CD14-positive monocyte (primary cell): Measurements from ENCODE around the gene TUT1. TPM values are rescaled to one million over a fixed set of nuclear protein-coding genes. Genes with fewer than 3 reads are reported as not detected.

Source experiments
- DNase-seq, 3 donors: peaks; one replicate each; pipeline ENCODE4 v3.0.0-alpha.2; 2011 to 2022
- H2AFZ ChIP-seq: 2 replicates; pipeline ENCODE4 v1.6.0; 2012; ENCODE audit warnings: mild to moderate bottlenecking, low read depth, low read length, inconsistent platforms; ENCODE audit not compliant: insufficient read depth, poor library complexity, severe bottlenecking
- H3K27ac ChIP-seq, 2 donors: 1 replicate in 1 of 2; 2 replicates in 1 of 2; pipeline ENCODE4 v1.5.1; 2012 to 2013; ENCODE audit warnings: low read length in 2 of 2, control low read depth in 1 of 2, inconsistent platforms in 1 of 2, low read depth in 1 of 2, mild to moderate bottlenecking in 1 of 2
- H3K27me3 ChIP-seq, 2 donors: one replicate each; pipeline versions ENCODE4 v1.6.0 to v1.6.1; 2011 to 2013; ENCODE audit warnings: low read length in 2 of 2; ENCODE audit not compliant: control insufficient read depth in 2 of 2, insufficient read depth in 2 of 2
- H3K36me3 ChIP-seq, 2 donors: replicated peaks in 1 of 2; 1 replicate in 1 of 2; 2 replicates in 1 of 2; pipeline versions ENCODE4 v1.5.1 to v1.6.1; 2012 to 2013; ENCODE audit warnings: low read length in 2 of 2, control low read depth in 1 of 2, inconsistent platforms in 1 of 2, mild to moderate bottlenecking in 1 of 2; ENCODE audit not compliant: insufficient read depth in 2 of 2, control insufficient read depth in 1 of 2
- H3K4me1 ChIP-seq, 2 donors: 1 replicate in 1 of 2; 2 replicates in 1 of 2; pipeline versions ENCODE4 v1.5.1 to v1.6.1; 2012 to 2013; ENCODE audit warnings: low read length in 2 of 2, control low read depth in 1 of 2, inconsistent platforms in 1 of 2, mild to moderate bottlenecking in 1 of 2, moderate library complexity in 1 of 2; ENCODE audit not compliant: insufficient read depth in 2 of 2, control insufficient read depth in 1 of 2
- H3K4me2 ChIP-seq: replicated peaks from 2 replicates; pipeline ENCODE3; 2012; ENCODE audit warnings: low read length, moderate library complexity, mild to moderate bottlenecking; ENCODE audit not compliant: poor library complexity, severe bottlenecking; ENCODE audit errors: extremely low read depth
- H3K4me3 ChIP-seq, 3 experiments: fragments of 200-600 bp in 1 of 3; sonication (generic) in 1 of 3; replicated peaks in 1 of 3; 1 replicate in 2 of 3; 2 replicates in 1 of 3; pipeline ENCODE4 v1.5.1; 2011 to 2013; ENCODE audit warnings: low read length in 3 of 3, mild to moderate bottlenecking in 3 of 3, control low read depth in 2 of 3, low read depth in 2 of 3, inconsistent platforms in 1 of 3, moderate library complexity in 1 of 3
- H3K79me2 ChIP-seq: 2 replicates; pipeline ENCODE4 v1.6.0; 2012; ENCODE audit warnings: mild to moderate bottlenecking, control low read depth, inconsistent platforms, low read length, moderate library complexity; ENCODE audit not compliant: insufficient read depth
- H3K9ac ChIP-seq: 2 replicates; pipeline ENCODE4 v1.6.0; 2017; ENCODE audit warnings: low read length, mild to moderate bottlenecking; ENCODE audit not compliant: insufficient read depth, poor library complexity, severe bottlenecking
- H3K9me3 ChIP-seq, 2 donors: replicated peaks in 1 of 2; 1 replicate in 1 of 2; 2 replicates in 1 of 2; pipeline versions ENCODE4 v1.5.1 to v1.6.1; 2012 to 2013; ENCODE audit warnings: low read length in 2 of 2, control low read depth in 1 of 2; ENCODE audit not compliant: control insufficient read depth in 1 of 2, insufficient read depth in 1 of 2
- H4K20me1 ChIP-seq: 2 replicates; pipeline ENCODE4 v1.6.0; 2012; ENCODE audit warnings: mild to moderate bottlenecking, low read length, control low read depth, moderate library complexity; ENCODE audit not compliant: insufficient read depth
- H3K27ac Mint-ChIP-seq, 7 donors: one replicate each; pipeline ENCODE4 v1.8.0; 2020; ENCODE audit warnings: mild to moderate bottlenecking in 7 of 7, mixed read lengths in 7 of 7, moderate library complexity in 6 of 7, inconsistent platforms in 2 of 7
- H3K27me3 Mint-ChIP-seq, 3 donors: one replicate each; pipeline ENCODE4 v1.8.0; 2021 to 2022; ENCODE audit warnings: low read depth in 3 of 3, mild to moderate bottlenecking in 3 of 3, mixed read lengths in 3 of 3, moderate library complexity in 3 of 3, inconsistent platforms in 1 of 3
- H3K36me3 Mint-ChIP-seq, 2 donors: one replicate each; pipeline ENCODE4 v1.8.0; 2020; ENCODE audit warnings: mixed read lengths in 2 of 2, inconsistent platforms in 1 of 2, mild to moderate bottlenecking in 1 of 2
- H3K4me1 Mint-ChIP-seq: one replicate; pipeline ENCODE4 v1.8.0; 2020; ENCODE audit warnings: mild to moderate bottlenecking, mixed read lengths
- H3K4me3 Mint-ChIP-seq, 2 donors: one replicate each; pipeline ENCODE4 v1.8.0; 2020; ENCODE audit warnings: mild to moderate bottlenecking in 2 of 2, mixed read lengths in 2 of 2, moderate library complexity in 1 of 2
- H3K9me3 Mint-ChIP-seq, 7 donors: one replicate each; pipeline ENCODE4 v1.8.0; 2020 to 2022; ENCODE audit warnings: mixed read lengths in 7 of 7, mild to moderate bottlenecking in 6 of 7, moderate library complexity in 6 of 7, inconsistent platforms in 2 of 7
- WGBS: methylation state at CpG from one replicate; pipeline ENCODE4 v1.1.5; 2013; ENCODE audit warnings: missing lambda C conversion rate; ENCODE audit not compliant: insufficient coverage; 5-methylcytosine and 5-hydroxymethylcytosine counted together
- intact Hi-C, 2 donors: fragments of 100-400 bp; cut with micrococcal nuclease; formaldehyde crosslinking; loops; one replicate each; pipeline versions ENCODE4 v1.15.0 to v1.15.1; 2023
- polyA plus RNA-seq, 3 donors: library from polyadenylated mRNA; depleted of rRNA in 1 of 3; unstranded in 2 of 3; stranded (reverse) in 1 of 3; fragments of 300-500 nt in 2 of 3; fragments of >200 nt in 1 of 3; fragmentation: Illumina TruSeq in 2 of 3; gene quantifications; 1 replicate in 2 of 3; 2 replicates in 1 of 3; pipeline ENCODE4 v1.2.3, GENCODE V29; 2012 to 2021
- TF ChIP-seq, protein P1 (sequence below): fragments of 200-600 bp; IDR thresholded peaks from one replicate; pipeline ENCODE4 v1.8.0; 2022; ENCODE audit warnings: antibody characterized with exemption, mild to moderate bottlenecking

Gene TUT1
- polyA plus RNA-seq, 3 donors: 1.8 to 16.3 (median 2.1) TPM

DNA sequence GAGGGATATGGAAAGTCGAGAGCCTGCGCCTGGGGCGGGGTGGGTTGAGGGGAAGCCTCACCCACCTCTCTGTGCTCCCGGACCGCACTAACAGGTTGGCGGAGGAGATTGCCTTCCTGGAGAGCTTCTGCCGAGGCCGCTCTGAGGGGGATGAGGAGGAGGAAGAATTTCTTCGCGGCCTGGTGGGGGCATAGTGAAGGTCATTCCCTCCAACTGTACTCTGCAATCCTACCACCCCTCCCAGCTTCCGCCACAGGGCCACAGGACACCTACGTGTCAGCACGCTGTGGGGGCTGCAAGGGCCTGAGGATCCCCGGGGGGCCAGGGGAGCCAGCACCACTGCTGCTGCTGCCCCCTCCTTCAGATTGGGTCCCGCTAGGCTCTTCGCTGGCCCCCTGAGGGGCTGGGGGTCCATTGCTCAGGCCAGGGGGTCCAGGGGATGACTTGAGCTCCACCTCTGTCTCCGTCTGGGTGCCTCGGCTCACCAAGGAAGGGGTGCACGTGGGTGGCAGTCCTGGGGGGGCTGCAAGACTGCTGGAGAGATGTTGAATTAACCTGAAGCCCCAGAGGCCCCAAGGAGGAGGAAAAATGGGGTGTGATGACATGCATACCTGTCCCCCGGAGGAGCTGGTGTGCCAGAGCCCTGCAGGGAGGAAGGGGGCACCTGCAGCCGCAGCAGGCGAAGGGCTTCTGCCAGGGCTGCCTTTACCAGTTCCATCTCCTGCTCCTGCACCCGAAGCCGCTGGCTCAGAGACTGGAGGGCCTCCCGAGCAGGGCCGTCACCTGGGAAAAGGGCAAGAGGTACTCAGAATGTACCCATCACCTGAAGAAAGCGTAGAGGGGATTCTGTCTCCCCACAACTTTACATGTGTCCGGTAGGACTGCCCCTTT is 19.7 kb upstream of the TUT1 start:
- Histone ChIP-seq H3K79me2 (peaks cover 16% of the 10 kb centered on the region), H3K27ac (peak overlapping the region; percentile 41 to 86), H4K20me1 (no peaks in the 10 kb centered on the region), H3K36me3 (peaks cover 17 to 47% of the 10 kb centered on the region in 2 donors), H3K4me3 (peak overlapping the region; percentile 61 to 98 (median 68)), H3K27me3 (no peaks in the 10 kb centered on the region), H3K9me3 (no peaks in the 10 kb centered on the region), H3K4me2 (peak overlapping the region; percentile 91), H2AFZ (peak overlapping the region; percentile 94), H3K9ac (peak overlapping the region; percentile 87), H3K4me1 (peaks cover 33 to 41% of the 10 kb centered on the region in 2 donors)
- H3K27me3 Mint-ChIP-seq: peaks cover 0 to 2% (median 0%) of the 10 kb centered on the region in 3 donors
- 78% methylated on average over 12 of the region's 28 CpGs for WGBS
- TF ChIP-seq, protein P1, sequence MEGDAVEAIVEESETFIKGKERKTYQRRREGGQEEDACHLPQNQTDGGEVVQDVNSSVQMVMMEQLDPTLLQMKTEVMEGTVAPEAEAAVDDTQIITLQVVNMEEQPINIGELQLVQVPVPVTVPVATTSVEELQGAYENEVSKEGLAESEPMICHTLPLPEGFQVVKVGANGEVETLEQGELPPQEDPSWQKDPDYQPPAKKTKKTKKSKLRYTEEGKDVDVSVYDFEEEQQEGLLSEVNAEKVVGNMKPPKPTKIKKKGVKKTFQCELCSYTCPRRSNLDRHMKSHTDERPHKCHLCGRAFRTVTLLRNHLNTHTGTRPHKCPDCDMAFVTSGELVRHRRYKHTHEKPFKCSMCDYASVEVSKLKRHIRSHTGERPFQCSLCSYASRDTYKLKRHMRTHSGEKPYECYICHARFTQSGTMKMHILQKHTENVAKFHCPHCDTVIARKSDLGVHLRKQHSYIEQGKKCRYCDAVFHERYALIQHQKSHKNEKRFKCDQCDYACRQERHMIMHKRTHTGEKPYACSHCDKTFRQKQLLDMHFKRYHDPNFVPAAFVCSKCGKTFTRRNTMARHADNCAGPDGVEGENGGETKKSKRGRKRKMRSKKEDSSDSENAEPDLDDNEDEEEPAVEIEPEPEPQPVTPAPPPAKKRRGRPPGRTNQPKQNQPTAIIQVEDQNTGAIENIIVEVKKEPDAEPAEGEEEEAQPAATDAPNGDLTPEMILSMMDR: no peak
- H3K27ac Mint-ChIP-seq: peak overlapping the region in 6 of 7 donors; percentile 7 to 96 (median 93)
- intact Hi-C loops: loop anchor here in 1 of 2 donors (10.0 kb wide), 1 partner anchor 244 kb away; no protein-coding TSS in a partner anchor
- H3K4me3 Mint-ChIP-seq: peak overlapping the region; percentile 98 to 100
- DNase-seq: no peak
- peaks cover 45 to 54% of the 10 kb centered on the region in 2 donors for H3K36me3 Mint-ChIP-seq
- peaks cover 41% of the 10 kb centered on the region for H3K4me1 Mint-ChIP-seq
- H3K9me3 Mint-ChIP-seq: peaks cover 0 to 2% (median 0%) of the 10 kb centered on the region in 7 donors

- WGBS: 84% methylated on average over 2 of the region's 6 CpGs
- peaks cover 41% of the 10 kb centered on the region for H3K4me1 Mint-ChIP-seq
- H3K9me3 ChIP-seq: no peaks in the 10 kb centered on the region
- peak overlapping the region; percentile 91 for H3K4me2 ChIP-seq
- no peak for DNase-seq
- no peak overlapping the region for H3K9ac ChIP-seq
- peaks cover 0 to 2% (median 0%) of the 10 kb centered on the region in 7 donors for H3K9me3 Mint-ChIP-seq
- TF ChIP-seq, protein P1: no peak
- no peak overlapping the region for H2AFZ ChIP-seq
- H3K27me3 ChIP-seq: no peaks in the 10 kb centered on the region
- intact Hi-C loops: loop anchor here in 1 of 2 donors (10.0 kb wide), 1 partner anchor 244 kb away; no protein-coding TSS in a partner anchor
- H4K20me1 ChIP-seq: no peaks in the 10 kb centered on the region
- peak overlapping the region in 1 of 2 donors; percentile 51 for H3K4me3 Mint-ChIP-seq
- peak overlapping the region in 2 of 7 donors; percentile 67 to 68 for H3K27ac Mint-ChIP-seq
- no peak overlapping the region for H3K4me3 ChIP-seq
- peaks cover 16% of the 10 kb centered on the region for H3K79me2 ChIP-seq
- peaks cover 49 to 55% of the 10 kb centered on the region in 2 donors for H3K36me3 Mint-ChIP-seq
- H3K27ac ChIP-seq: no peak overlapping the region
- peaks cover 0 to 2% (median 0%) of the 10 kb centered on the region in 3 donors for H3K27me3 Mint-ChIP-seq
- H3K36me3 ChIP-seq: peaks cover 24 to 47% of the 10 kb centered on the region in 2 donors
- peaks cover 33 to 41% of the 10 kb centered on the region in 2 donors for H3K4me1 ChIP-seq
These were observed 19.1 kb upstream of the TUT1 start for GRCh38 chr11:62610403-62610802.
